Testis (tissue), 2 donors: Measurements from ENCODE around the gene PRKG1.

Source experiments
- POLR2A ChIP-seq: fragments of 450-650 bp; IDR thresholded peaks from one replicate; pipeline ENCODE4 v1.6.1; 2017; ENCODE audit warnings: antibody characterized with exemption, mild to moderate bottlenecking, moderate library complexity
- TF ChIP-seq, protein P1 (sequence below), 3 experiments: fragments of 450-650 bp in 2 of 3; fragments of 200-600 bp in 1 of 3; sonication (generic) in 1 of 3; IDR thresholded peaks; one replicate each; pipeline ENCODE4 v1.5.1; 2016 to 2019; ENCODE audit warnings: antibody characterized with exemption in 3 of 3, mild to moderate bottlenecking in 2 of 3, moderate library complexity in 1 of 3

DNA sequence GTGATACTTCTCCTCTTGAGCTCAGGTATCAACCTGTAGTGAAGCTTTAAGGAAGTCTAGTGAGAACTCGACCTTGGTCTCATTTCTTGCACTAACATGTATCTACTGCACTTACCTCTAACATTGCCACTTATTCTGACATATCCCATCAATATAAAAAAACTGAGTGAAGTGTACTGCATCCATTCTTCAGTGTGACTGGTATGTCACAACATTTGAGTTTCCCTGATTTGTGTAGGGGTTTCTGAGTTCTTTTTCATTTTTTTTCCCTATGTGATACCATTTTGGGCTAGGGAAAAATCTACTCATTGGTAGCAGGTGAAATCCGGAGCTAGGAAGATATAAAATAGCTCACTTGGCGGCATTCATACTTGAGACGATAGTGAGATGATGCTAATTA lies 274.3 kb downstream of the PRKG1 start:
- TF ChIP-seq, protein P1, sequence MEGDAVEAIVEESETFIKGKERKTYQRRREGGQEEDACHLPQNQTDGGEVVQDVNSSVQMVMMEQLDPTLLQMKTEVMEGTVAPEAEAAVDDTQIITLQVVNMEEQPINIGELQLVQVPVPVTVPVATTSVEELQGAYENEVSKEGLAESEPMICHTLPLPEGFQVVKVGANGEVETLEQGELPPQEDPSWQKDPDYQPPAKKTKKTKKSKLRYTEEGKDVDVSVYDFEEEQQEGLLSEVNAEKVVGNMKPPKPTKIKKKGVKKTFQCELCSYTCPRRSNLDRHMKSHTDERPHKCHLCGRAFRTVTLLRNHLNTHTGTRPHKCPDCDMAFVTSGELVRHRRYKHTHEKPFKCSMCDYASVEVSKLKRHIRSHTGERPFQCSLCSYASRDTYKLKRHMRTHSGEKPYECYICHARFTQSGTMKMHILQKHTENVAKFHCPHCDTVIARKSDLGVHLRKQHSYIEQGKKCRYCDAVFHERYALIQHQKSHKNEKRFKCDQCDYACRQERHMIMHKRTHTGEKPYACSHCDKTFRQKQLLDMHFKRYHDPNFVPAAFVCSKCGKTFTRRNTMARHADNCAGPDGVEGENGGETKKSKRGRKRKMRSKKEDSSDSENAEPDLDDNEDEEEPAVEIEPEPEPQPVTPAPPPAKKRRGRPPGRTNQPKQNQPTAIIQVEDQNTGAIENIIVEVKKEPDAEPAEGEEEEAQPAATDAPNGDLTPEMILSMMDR (IDR thresholded peaks at IDR 0.05), result no peak
- no peak for TF ChIP-seq POLR2A
